ENCODE measurements around the gene UBL4A.
A peak's percentile ranks its signal among the peaks of the same experiment; 100 is the strongest.
"Not testable (repeated sequence)": the region's sequence is repeated elsewhere in the genome, so short reads cannot be mapped to it uniquely, and the experiment has no call there.

Gene UBL4A

GRCh38 chrX:154507673-154508383, 21.4 kb upstream of the UBL4A start:
- no peak for DNase-seq

- no peak for DNase-seq
These were observed 20.3 kb upstream of the UBL4A start for GRCh38 chrX:154506483-154507332.

GRCh38 chrX:154505734-154506133, 19.3 kb upstream of the UBL4A start:
- DNase-seq: no peak

- no peak for DNase-seq
These were observed 16.6 kb upstream of the UBL4A start for GRCh38 chrX:154502989-154503388.

- DNase-seq: no peak
These were observed 15.7 kb upstream of the UBL4A start for GRCh38 chrX:154502098-154502497.

- DNase-seq: not testable (repeated sequence)
These were observed 15.0 kb upstream of the UBL4A start for GRCh38 chrX:154501423-154501822.

GRCh38 chrX:154496591-154497137, 10.2 kb upstream of the UBL4A start:
- not testable (repeated sequence) for DNase-seq

- no peak for DNase-seq
These were observed 9.1 kb upstream of the UBL4A start for GRCh38 chrX:154495472-154495922.

- no peak for DNase-seq
These were observed 8.3 kb upstream of the UBL4A start for GRCh38 chrX:154494715-154495114.

GRCh38 chrX:154490414-154491083, 4.1 kb upstream of the UBL4A start, which contains the start of gene SLC10A3:
SLC10A3 (minus strand) TSS chrX:154490629; CDS start chrX:154488940, 1,689 bp downstream.
- peak; percentile 92 for DNase-seq

- DNase-seq: no peak
These were observed 3.6 kb upstream of the UBL4A start for GRCh38 chrX:154490021-154490413.

GRCh38 chrX:154489182-154489581, 2.8 kb upstream of the UBL4A start:
- no peak for DNase-seq

GRCh38 chrX:154488336-154489075, 2.1 kb upstream of the UBL4A start:
- DNase-seq: no peak

GRCh38 chrX:154487518-154488290, 1.3 kb upstream of the UBL4A start:
- no peak for DNase-seq

- no peak for DNase-seq
These were observed 391 bp downstream of the UBL4A start for GRCh38 chrX:154486052-154486395.

- no peak for DNase-seq
These were observed 1.0 kb downstream of the UBL4A start for GRCh38 chrX:154485150-154486051.

GRCh38 chrX:154484255-154485149, 1.9 kb downstream of the UBL4A start:
- no peak for DNase-seq

- DNase-seq: no peak
These were observed 3.1 kb downstream of the UBL4A start for GRCh38 chrX:154483325-154483724.

GRCh38 chrX:154482786-154483185, 3.6 kb downstream of the UBL4A start:
- DNase-seq: no peak
